Measurements from ENCODE around the gene RPH3AL. TPM values are rescaled to one million over a fixed set of nuclear protein-coding genes. Genes with fewer than 3 reads are reported as not detected.

The RPH3AL gene
- total RNA-seq, 1 experiment from 2014 or later = 3.0 TPM

GRCh38 chr17:279331-279730, 73.3 kb downstream of the RPH3AL start:
- H3K36me3 Mint-ChIP-seq (ENCODE audit: insufficient read depth in 1 of 3, low read depth in 3 of 3) = peaks cover 0 to 6% (median 0%) of the 10 kb centered on the region in 3 experiments; a peak in 2 of 7 replicates
- no peak overlapping the region for H3K27ac Mint-ChIP-seq
- Histone ChIP-seq H3K27ac (ENCODE audit: insufficient read length, low read depth, low read length) (no peak overlapping the region), H3T11ph (ENCODE audit: low read length) (no peak overlapping the region), H2BK15ac (ENCODE audit: low read depth, low read length) (no peak overlapping the region), H4K8ac (replicated peaks; ENCODE audit: insufficient read length, low read depth, low read length) (no peak overlapping the region), H3K27me3 (ENCODE audit: insufficient read depth, low read length) (no peaks in the 10 kb centered on the region), H4K5ac (ENCODE audit: insufficient read length, low read depth, low read length) (no peak overlapping the region), H3K4me2 (ENCODE audit: insufficient read depth, insufficient read length, low read length) (no peak overlapping the region), H3K4ac (ENCODE audit: low read depth, low read length) (no peak overlapping the region), H4K91ac (ENCODE audit: insufficient read length, low read depth, low read length) (no peak overlapping the region), H4K20me1 (ENCODE audit: control insufficient read depth, insufficient read depth, insufficient read length) (no peaks in the 10 kb centered on the region), H2BK20ac (ENCODE audit: low read depth, low read length, poor library complexity, severe bottlenecking) (no peak overlapping the region), H3K79me2 (ENCODE audit: insufficient read depth, low read length) (no peaks in the 10 kb centered on the region), H3K79me1 (ENCODE audit: insufficient read depth, low read depth, low read length, poor library complexity, severe bottlenecking) (no peaks in the 10 kb centered on the region), H3K4me1 (ENCODE audit: insufficient read depth, low read length) (no peaks in the 10 kb centered on the region), H2BK5ac (ENCODE audit: insufficient read length, low read length) (no peak overlapping the region), H3K23me2 (ENCODE audit: insufficient read length, low read depth, low read length, poor library complexity, severe bottlenecking) (no peaks in the 10 kb centered on the region), H3K18ac (ENCODE audit: insufficient read length, low read depth, low read length) (no peak overlapping the region), H2BK120ac (ENCODE audit: low read depth, low read length, poor library complexity, severe bottlenecking) (no peak overlapping the region), H3K56ac (ENCODE audit: insufficient read length, low read depth, low read length) (no peak overlapping the region), H3K23ac (ENCODE audit: insufficient read length, low read depth, low read length) (no peak overlapping the region), H3K9ac (ENCODE audit: extremely low read depth, insufficient read length, low read length) (no peak overlapping the region), H2BK12ac (ENCODE audit: insufficient read length, low read depth, low read length) (no peak overlapping the region), H3K14ac (ENCODE audit: insufficient read depth, low read length) (no peak overlapping the region), H3K9me3 (ENCODE audit: control insufficient read depth, low read depth, low read length) (no peaks in the 10 kb centered on the region), H2AFZ (ENCODE audit: low read length) (no peak overlapping the region), H2AK5ac (ENCODE audit: insufficient read length, low read length) (no peak overlapping the region)
- H3K4me1 Mint-ChIP-seq = peaks cover 0 to 4% of the 10 kb centered on the region in 2 experiments; a peak in 2 of 4 replicates
- WGBS (ENCODE audit: extremely low coverage, insufficient read length, low lambda C conversion rate) = no CpG with 5 or more reads among the region's 4 CpGs
- DNase-seq = no peak
- peaks cover 14% of the 10 kb centered on the region for H3K27me3 Mint-ChIP-seq (ENCODE audit: low read depth)
- no peak for TF ChIP-seq CTCF (conservative IDR thresholded peaks at IDR 0.05)
- peaks cover 4 to 14% of the 10 kb centered on the region in 2 experiments; a peak in 4 of 5 replicates for H3K9me3 Mint-ChIP-seq
- H3K4me3 Mint-ChIP-seq = no peak overlapping the region

Data from H9 (cell line).